Effector memory CD4-positive, alpha-beta T cell (primary cell): ENCODE measurements around the gene ELMOD1.
"Not testable (repeated sequence)": the region's sequence is repeated elsewhere in the genome, so short reads cannot be mapped to it uniquely, and the experiment has no call there.

Experiments
- DNase-seq, 3 donors: peaks; one replicate each; pipeline ENCODE4 v3.0.0-alpha.2; 2020
- H3K27ac ChIP-seq: 2 replicates; pipeline ENCODE4 v1.7.0; 2013; ENCODE audit warnings: mild to moderate bottlenecking, low read length, moderate library complexity; ENCODE audit not compliant: insufficient read depth, poor library complexity, severe bottlenecking
- H3K27me3 ChIP-seq: replicated peaks from 2 replicates; pipeline ENCODE4 v1.7.0; 2013; ENCODE audit warnings: mild to moderate bottlenecking, low read length; ENCODE audit not compliant: insufficient read depth, control insufficient read depth, poor library complexity, severe bottlenecking
- H3K36me3 ChIP-seq: 2 replicates; pipeline ENCODE4 v1.7.0; 2013; ENCODE audit warnings: mild to moderate bottlenecking, low read length, moderate library complexity; ENCODE audit not compliant: control insufficient read depth, insufficient read depth
- H3K4me1 ChIP-seq: 2 replicates; pipeline ENCODE4 v1.7.0; 2013; ENCODE audit warnings: low read length, mild to moderate bottlenecking; ENCODE audit not compliant: control insufficient read depth, insufficient read depth, poor library complexity, severe bottlenecking
- H3K4me3 ChIP-seq: 2 replicates; pipeline ENCODE4 v1.7.0; 2013; ENCODE audit warnings: low read length, low read depth, mild to moderate bottlenecking; ENCODE audit not compliant: insufficient read depth, poor library complexity, severe bottlenecking
- H3K9me3 ChIP-seq: 2 replicates; pipeline ENCODE4 v1.7.0; 2013; ENCODE audit warnings: mild to moderate bottlenecking, low read length, moderate library complexity; ENCODE audit not compliant: control insufficient read depth

ELMOD1 gene

GRCh38 chr11:107565219-107565937 is 25.6 kb upstream of the ELMOD1 start, which contains the start of gene ALKBH8:
TSS of gene ALKBH8 (minus strand) at chr11:107565735. CDS start at chr11:107560893, 4,842 bp downstream.
- DNase-seq, result peak; percentile 50 to 65 (median 62)

GRCh38 chr11:107565955-107566501 is 24.9 kb upstream of the ELMOD1 start:
- H3K27ac ChIP-seq, result peak overlapping the region; percentile 77
- H3K4me3 ChIP-seq, result peak overlapping the region; percentile 83
- H3K4me1 ChIP-seq, result peaks cover 18% of the 10 kb centered on the region
- not testable (repeated sequence) for H3K36me3 ChIP-seq, H3K27me3 ChIP-seq, DNase-seq, H3K9me3 ChIP-seq

More at GRCh38 chr11:107565219-107565937, 25.6 kb upstream of the ELMOD1 start, which contains the start of gene ALKBH8:
- H3K36me3 ChIP-seq, result peaks cover 10% of the 10 kb centered on the region
- no peaks in the 10 kb centered on the region for H3K9me3 ChIP-seq
- peak within 1 kb of the TSS; percentile 77 for H3K27ac ChIP-seq
- peak within 1 kb of the TSS; percentile 83 for H3K4me3 ChIP-seq
- H3K4me1 ChIP-seq, result peaks cover 18% of the 10 kb centered on the region
- H3K27me3 ChIP-seq, result no peaks in the 10 kb centered on the region

- DNase-seq, result no peak
Measured at GRCh38 chr11:107566569-107566968, 24.4 kb upstream of the ELMOD1 start.

GRCh38 chr11:107567739-107568335 is 23.1 kb upstream of the ELMOD1 start:
- Histone ChIP-seq H3K4me3 (no peak overlapping the region), H3K27me3 (no peaks in the 10 kb centered on the region), H3K36me3 (no peaks in the 10 kb centered on the region), H3K27ac (no peak overlapping the region), H3K4me1 (peaks cover 18% of the 10 kb centered on the region), H3K9me3 (no peaks in the 10 kb centered on the region)
- no peak for DNase-seq

More at GRCh38 chr11:107566569-107566968, 24.4 kb upstream of the ELMOD1 start:
- H3K27me3 ChIP-seq, result no peaks in the 10 kb centered on the region
- peaks cover 2% of the 10 kb centered on the region for H3K36me3 ChIP-seq
- H3K4me3 ChIP-seq, result no peak overlapping the region
- H3K9me3 ChIP-seq, result no peaks in the 10 kb centered on the region
- H3K4me1 ChIP-seq, result peaks cover 18% of the 10 kb centered on the region
- H3K27ac ChIP-seq, result no peak overlapping the region

GRCh38 chr11:107570015-107570414 is 20.9 kb upstream of the ELMOD1 start:
- no peaks in the 10 kb centered on the region for H3K9me3 ChIP-seq
- no peak overlapping the region for H3K27ac ChIP-seq
- no peak for DNase-seq
- H3K4me1 ChIP-seq, result peaks cover 8% of the 10 kb centered on the region
- H3K36me3 ChIP-seq, result no peaks in the 10 kb centered on the region
- H3K4me3 ChIP-seq, result no peak overlapping the region
- no peaks in the 10 kb centered on the region for H3K27me3 ChIP-seq

GRCh38 chr11:107573438-107573837 is 17.5 kb upstream of the ELMOD1 start:
- no peak for DNase-seq
- Histone ChIP-seq H3K27ac (no peak overlapping the region), H3K36me3 (no peaks in the 10 kb centered on the region)

GRCh38 chr11:107576497-107577345 is 14.2 kb upstream of the ELMOD1 start:
- not testable (repeated sequence) for H3K4me1 ChIP-seq, H3K9me3 ChIP-seq, DNase-seq, H3K36me3 ChIP-seq, H3K27ac ChIP-seq, H3K27me3 ChIP-seq, H3K4me3 ChIP-seq

More at GRCh38 chr11:107573438-107573837, 17.5 kb upstream of the ELMOD1 start:
- Histone ChIP-seq H3K9me3 (no peaks in the 10 kb centered on the region), H3K4me3 (no peak overlapping the region), H3K4me1 (no peaks in the 10 kb centered on the region), H3K27me3 (no peaks in the 10 kb centered on the region)

- no peaks in the 10 kb centered on the region for H3K9me3 ChIP-seq
- no peak overlapping the region for H3K27ac ChIP-seq
- H3K36me3 ChIP-seq, result no peaks in the 10 kb centered on the region
- no peaks in the 10 kb centered on the region for H3K4me1 ChIP-seq
- no peak overlapping the region for H3K4me3 ChIP-seq
- no peak for DNase-seq
- no peaks in the 10 kb centered on the region for H3K27me3 ChIP-seq
Measured at GRCh38 chr11:107577346-107577711, 13.6 kb upstream of the ELMOD1 start.

- not testable (repeated sequence) for H3K9me3 ChIP-seq, H3K4me1 ChIP-seq, H3K27me3 ChIP-seq, H3K36me3 ChIP-seq, DNase-seq, H3K4me3 ChIP-seq, H3K27ac ChIP-seq
Measured at GRCh38 chr11:107579169-107579568, 11.8 kb upstream of the ELMOD1 start.
